IMR-90 (cell line): ENCODE results near the gene HYAL2. TPM values are rescaled to one million over a fixed set of nuclear protein-coding genes. Genes with fewer than 3 reads are reported as not detected.

ENCODE experiments used
- ATAC-seq: fragments of 200-7000 bp; cut with Tn5 transposase; 2 replicates; pipeline ENCODE4 v1.9.1; 2020; ENCODE audit warnings: low read depth, mild to moderate bottlenecking, moderate library complexity
- BruUV-seq: library from RNA; stranded (reverse); fragments of 400-500 nt; replicated peaks from 2 replicates; lab custom pipeline; 2021; lab: Mats Ljungman, UMichigan
- CTCF ChIA-PET: fragments of 300-600 bp; formaldehyde crosslinking; extraction: SDS; loops from one replicate; lab custom pipeline; 2021; ENCODE audit warnings: antibody characterized with exemption; lab: Yijun Ruan, JAX
- POLR2A ChIA-PET: fragments of 300-600 bp; sonication (Branson Sonifier 250); formaldehyde crosslinking; loops from one replicate; lab custom pipeline; 2022; ENCODE audit warnings: antibody characterized with exemption; ENCODE audit not compliant: unreplicated experiment; lab: Charles Lee
- DNase-seq: peaks from one replicate; pipeline ENCODE4 v3.0.0; 2013
- H2AFZ ChIP-seq: replicated peaks from 2 replicates; pipeline ENCODE3; 2013; ENCODE audit warnings: low read length, mild to moderate bottlenecking; ENCODE audit not compliant: poor library complexity
- H2AK5ac ChIP-seq: 2 replicates; pipeline ENCODE4 v1.6.1; 2013; ENCODE audit warnings: low read depth, low read length, inconsistent platforms
- H2AK9ac ChIP-seq: replicated peaks from 2 replicates; pipeline ENCODE3; 2013; ENCODE audit warnings: mild to moderate bottlenecking, low read depth, low read length, moderate library complexity; ENCODE audit not compliant: poor library complexity
- H2BK120ac ChIP-seq: 2 replicates; pipeline ENCODE4 v1.6.1; 2013; ENCODE audit warnings: low read depth, low read length, inconsistent platforms
- H2BK15ac ChIP-seq: 3 replicates; pipeline ENCODE4 v1.6.1; 2013; ENCODE audit warnings: low read depth, low read length, inconsistent platforms
- H2BK20ac ChIP-seq: 2 replicates; pipeline ENCODE4 v1.6.1; 2013; ENCODE audit warnings: low read depth, mild to moderate bottlenecking, inconsistent platforms, low read length, moderate library complexity
- H2BK5ac ChIP-seq: 2 replicates; pipeline ENCODE4 v1.6.1; 2013; ENCODE audit warnings: mild to moderate bottlenecking, low read depth, low read length, inconsistent platforms; ENCODE audit not compliant: poor library complexity, severe bottlenecking
- H3K14ac ChIP-seq: replicated peaks from 2 replicates; pipeline ENCODE4 v1.6.1; 2013; ENCODE audit warnings: low read depth, low read length, inconsistent platforms
- H3K18ac ChIP-seq: 2 replicates; pipeline ENCODE4 v1.6.1; 2013; ENCODE audit warnings: low read depth, low read length, control low read depth
- H3K23ac ChIP-seq: 2 replicates; pipeline ENCODE4 v1.6.1; 2013; ENCODE audit warnings: low read depth, low read length, inconsistent platforms
- H3K27ac ChIP-seq: 2 replicates; pipeline ENCODE4 v1.5.1; 2013; ENCODE audit warnings: mild to moderate bottlenecking, control low read depth, low read length; ENCODE audit not compliant: insufficient read depth
- H3K27me3 ChIP-seq: 2 replicates; pipeline ENCODE4 v1.6.1; 2013; ENCODE audit warnings: low read length; ENCODE audit not compliant: control insufficient read depth, insufficient read depth
- H3K36me3 ChIP-seq: 2 replicates; pipeline ENCODE4 v1.6.1; 2013; ENCODE audit warnings: low read length, mixed read lengths; ENCODE audit not compliant: control insufficient read depth, insufficient read depth
- H3K4ac ChIP-seq: 2 replicates; pipeline ENCODE4 v1.6.1; 2013; ENCODE audit warnings: low read depth, low read length, inconsistent platforms
- H3K4me1 ChIP-seq: 2 replicates; pipeline ENCODE4 v1.6.1; 2013; ENCODE audit warnings: low read length, mixed read lengths; ENCODE audit not compliant: control insufficient read depth, insufficient read depth
- H3K4me2 ChIP-seq: 2 replicates; pipeline ENCODE4 v1.6.1; 2013; ENCODE audit warnings: low read depth, mild to moderate bottlenecking, control low read depth, low read length, moderate library complexity
- H3K4me3 ChIP-seq: 2 replicates; pipeline ENCODE4 v1.5.1; 2013; ENCODE audit warnings: low read depth, mild to moderate bottlenecking, control low read depth, low read length, moderate library complexity; ENCODE audit not compliant: insufficient read depth
- H3K56ac ChIP-seq: 2 replicates; pipeline ENCODE4 v1.6.1; 2013; ENCODE audit warnings: low read length, inconsistent platforms; ENCODE audit not compliant: insufficient read depth; ENCODE audit errors: extremely low read depth
- H3K79me1 ChIP-seq, 2 experiments: 2 replicates each; pipeline ENCODE4 v1.6.1; 2013; ENCODE audit warnings: low read length in 2 of 2, inconsistent platforms in 1 of 2, low read depth in 1 of 2
- H3K9ac ChIP-seq: 2 replicates; pipeline ENCODE4 v1.6.1; 2013; ENCODE audit warnings: low read depth, low read length, control low read depth
- H3K9me1 ChIP-seq: 2 replicates; pipeline ENCODE4 v1.6.1; 2013; ENCODE audit warnings: low read length, inconsistent platforms; ENCODE audit not compliant: insufficient read depth
- H3K9me3 ChIP-seq: 2 replicates; pipeline ENCODE4 v1.6.1; 2013; ENCODE audit warnings: low read length; ENCODE audit not compliant: control insufficient read depth, insufficient read depth
- H4K20me1 ChIP-seq: 2 replicates; pipeline ENCODE4 v1.6.1; 2013; ENCODE audit warnings: low read length, inconsistent platforms; ENCODE audit not compliant: insufficient read depth
- H4K5ac ChIP-seq: 2 replicates; pipeline ENCODE4 v1.6.1; 2013; ENCODE audit warnings: mild to moderate bottlenecking, low read depth, low read length, control low read depth
- H4K8ac ChIP-seq, 2 experiments: 2 replicates each; pipeline ENCODE4 v1.6.1; 2013; ENCODE audit warnings: low read depth in 2 of 2, low read length in 2 of 2, control low read depth in 1 of 2, inconsistent platforms in 1 of 2
- H4K91ac ChIP-seq: 2 replicates; pipeline ENCODE4 v1.6.1; 2013; ENCODE audit warnings: low read depth, low read length, inconsistent platforms; ENCODE audit not compliant: insufficient read depth
- BHLHE40 ChIP-seq: fragments of 150-350 bp; IDR thresholded peaks from 2 replicates; pipeline ENCODE4 v1.6.1; 2016; ENCODE audit warnings: mild to moderate bottlenecking, low read depth, low read length
- CEBPB ChIP-seq: IDR thresholded peaks from 2 replicates; pipeline ENCODE4 v1.6.1; 2012; ENCODE audit warnings: low read depth, low read length, improper control_type of control experiment
- CHD1 ChIP-seq: IDR thresholded peaks from 2 replicates; pipeline ENCODE4 v1.6.1; 2012; ENCODE audit warnings: low read depth, low read length, improper control_type of control experiment
- CTCF ChIP-seq: conservative IDR thresholded peaks from 2 replicates; pipeline ENCODE4 v1.5.1; 2012; ENCODE audit warnings: mild to moderate bottlenecking, low read depth, low read length, improper control_type of control experiment
- ELK1 ChIP-seq: fragments of 150-350 bp; IDR thresholded peaks from 2 replicates; pipeline ENCODE4 v1.6.1; 2016; ENCODE audit warnings: low read depth, mild to moderate bottlenecking, low read length, moderate library complexity, borderline replicate concordance
- FOS ChIP-seq: fragments of 150-350 bp; IDR thresholded peaks from 2 replicates; pipeline ENCODE4 v1.6.1; 2016; ENCODE audit warnings: low read depth, low read length
- MAFK ChIP-seq: IDR thresholded peaks from 2 replicates; pipeline ENCODE4 v1.6.1; 2012; ENCODE audit warnings: low read depth, low read length, improper control_type of control experiment
- MAZ ChIP-seq: IDR thresholded peaks from 2 replicates; pipeline ENCODE4 v1.6.1; 2012; ENCODE audit warnings: low read depth, mild to moderate bottlenecking, low read length, improper control_type of control experiment, moderate library complexity, borderline replicate concordance
- MXI1 ChIP-seq: IDR thresholded peaks from 2 replicates; pipeline ENCODE4 v1.6.1; 2012; ENCODE audit warnings: low read depth, mild to moderate bottlenecking, low read length, moderate library complexity, borderline replicate concordance
- NFE2L2 ChIP-seq: fragments of 150-350 bp; IDR thresholded peaks from 2 replicates; pipeline ENCODE4 v1.6.1; 2016; ENCODE audit warnings: low read depth, mild to moderate bottlenecking, low read length
- POLR2A ChIP-seq: IDR thresholded peaks from 2 replicates; pipeline ENCODE4 v1.6.1; 2012; ENCODE audit warnings: mild to moderate bottlenecking, low read depth, low read length
- RAD21 ChIP-seq: IDR thresholded peaks from 2 replicates; pipeline ENCODE4 v1.6.1; 2012; ENCODE audit warnings: low read length, improper control_type of control experiment
- RCOR1 ChIP-seq: IDR thresholded peaks from 2 replicates; pipeline ENCODE4 v1.6.1; 2012; ENCODE audit warnings: mild to moderate bottlenecking, low read length, improper control_type of control experiment; ENCODE audit not compliant: insufficient replicate concordance
- RFX5 ChIP-seq: IDR thresholded peaks from 2 replicates; pipeline ENCODE4 v1.8.0; 2012; ENCODE audit warnings: low read depth, mild to moderate bottlenecking, low read length, moderate library complexity
- SMC3 ChIP-seq: fragments of 150-350 bp; IDR thresholded peaks from 2 replicates; pipeline ENCODE4 v1.6.1; 2016; ENCODE audit warnings: low read depth, mild to moderate bottlenecking, antibody characterized with exemption, low read length, moderate library complexity
- USF2 ChIP-seq: fragments of 150-350 bp; IDR thresholded peaks from 2 replicates; pipeline ENCODE4 v1.6.1; 2017; ENCODE audit warnings: mild to moderate bottlenecking, antibody characterized with exemption, low read length, low read depth
- WGBS, 2 experiments: methylation state at CpG; one replicate each; pipeline versions ENCODE4 v1.1.5 to v1.1.7; 2013; ENCODE audit warnings: missing lambda C conversion rate in 2 of 2; ENCODE audit not compliant: insufficient read length in 1 of 2; ENCODE audit errors: extremely low coverage in 2 of 2; 5-methylcytosine and 5-hydroxymethylcytosine counted together
- dilution Hi-C: fragments of 300-500 bp; cut with HindIII; formaldehyde crosslinking; loops from one replicate; pipeline ENCODE4 v1.14.3; 2018; ENCODE audit warnings: low sequenced_read_pairs; ENCODE audit not compliant: unreplicated experiment
- in situ Hi-C: fragments of 300-500 bp; cut with MboI; formaldehyde crosslinking; loops from 3 replicates; pipeline ENCODE4 v1.14.3; 2019; ENCODE audit warnings: low sequenced_read_pairs, inconsistent platforms, mixed read lengths
- intact Hi-C: fragments of 100-400 bp; cut with micrococcal nuclease; formaldehyde crosslinking; loops from 2 replicates; pipeline ENCODE4 v1.10.0; 2022
- polyA plus RNA-seq, 3 experiments: library from polyadenylated mRNA; depleted of rRNA; stranded (reverse); fragments of >200 nt; gene quantifications; 2 replicates each; pipeline ENCODE4 v1.2.3, GENCODE V29; 2012; ENCODE audit warnings: low replicate concordance in 1 of 3
- total RNA-seq: library from RNA; depleted of rRNA; stranded (reverse); fragments of >200 nt; gene quantifications from 2 replicates; pipeline ENCODE4 v1.2.3, GENCODE V29; 2012

Gene HYAL2
- total and polyA plus RNA-seq, 2 of the 4 experiments (the other 2 are of a cell fraction), result 56.8 to 104 TPM

DNA sequence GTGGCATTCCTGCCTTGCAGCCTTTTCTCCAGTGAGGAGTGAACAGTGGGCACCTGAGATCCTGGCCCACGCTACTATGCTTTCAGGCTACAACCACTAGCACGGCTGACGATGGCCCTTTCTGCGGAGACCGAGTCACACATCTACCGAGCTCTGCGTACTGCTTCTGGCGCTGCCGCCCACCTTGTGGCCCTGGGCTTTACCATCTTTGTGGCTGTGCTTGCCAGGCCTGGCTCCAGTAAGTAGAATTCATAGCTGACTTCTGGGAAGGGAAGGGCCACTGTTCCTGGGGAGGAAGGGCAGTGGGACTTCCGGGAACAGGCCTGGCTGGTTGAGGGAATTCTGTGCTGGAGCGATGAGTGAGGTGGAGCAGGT lies 28.8 kb upstream of the HYAL2 start:
- Histone ChIP-seq H3K56ac (no peak overlapping the region), H2AK9ac (peak overlapping the region; percentile 46), H3K36me3 (peaks cover 37% of the 10 kb centered on the region), H2BK20ac (no peak overlapping the region), H4K20me1 (peaks cover 29% of the 10 kb centered on the region), H3K18ac (no peak overlapping the region), H3K4me1 (peaks cover 17% of the 10 kb centered on the region), H2BK120ac (no peak overlapping the region), H3K27me3 (no peaks in the 10 kb centered on the region), H2BK15ac (no peak overlapping the region), H3K4me2 (peak overlapping the region; percentile 91), H3K9me1 (peaks cover 10% of the 10 kb centered on the region; the same call in 1 of the 2 replicates), H3K27ac (no peak overlapping the region; the same call in 1 of the 2 replicates), H2BK5ac (no peak overlapping the region), H3K4ac (peak overlapping the region; percentile 46), H2AFZ (peak overlapping the region; percentile 93), H2AK5ac (peak overlapping the region; percentile 72), H4K8ac (peak overlapping the region; percentile 72 to 76), H4K5ac (peak overlapping the region; percentile 17; the same call in 1 of the 2 replicates), H3K79me1 (peaks cover 23 to 54% of the 10 kb centered on the region in 2 experiments), H3K14ac (peak overlapping the region; percentile 43; the same call in 1 of the 2 replicates), H3K9ac (peak overlapping the region; percentile 32; the same call in 1 of the 2 replicates), H3K23ac (no peak overlapping the region), H4K91ac (peak overlapping the region; percentile 19; the same call in 1 of the 2 replicates), H3K9me3 (no peaks in the 10 kb centered on the region), H3K4me3 (peak overlapping the region; percentile 73)
- in situ Hi-C loops, result no loop called here
- TF ChIP-seq RFX5, result no peak
- no peak for TF ChIP-seq NFE2L2
- TF ChIP-seq MAFK, result no peak
- TF ChIP-seq SMC3, result no peak
- no peak for TF ChIP-seq CTCF
- TF ChIP-seq CHD1, result no peak
- TF ChIP-seq POLR2A, result no peak
- TF ChIP-seq RCOR1, result no peak
- no peak for TF ChIP-seq USF2
- no peak for TF ChIP-seq BHLHE40
- TF ChIP-seq FOS, result no peak
- no peak for TF ChIP-seq CEBPB
- no peak for TF ChIP-seq RAD21
- TF ChIP-seq MAZ, result no peak
- no peak for TF ChIP-seq MXI1
- TF ChIP-seq ELK1, result no peak
- ChIA-PET CTCF (no interaction called here), POLR2A (no interaction called here)
- no peak for DNase-seq
- intact Hi-C loops, result no loop called here
- no peak for ATAC-seq
- BruUV-seq, result no TSS peak
- dilution Hi-C loops, result no loop called here
- 59% methylated on average over 8 of the region's 11 CpGs; no CpG with 5 or more reads in 1 of the 2 experiments for WGBS, 2 experiments
